Thyroid gland (tissue), 4 donors: ENCODE results near the gene FAM186B.

Source experiments
- CTCF ChIP-seq, 6 experiments: fragments of 200-600 bp in 3 of 6; fragments of 450-650 bp in 3 of 6; sonication (generic) in 3 of 6; IDR thresholded peaks; one replicate each; pipeline ENCODE4 v1.5.1; 2016 to 2019; ENCODE audit warnings: antibody characterized with exemption in 6 of 6, mild to moderate bottlenecking in 2 of 6, inconsistent platforms in 1 of 6, moderate library complexity in 1 of 6
- POLR2A ChIP-seq, 2 donors: fragments of 450-650 bp; IDR thresholded peaks; one replicate each; pipeline ENCODE4 v1.6.1; 2017; ENCODE audit warnings: antibody characterized with exemption in 2 of 2, mild to moderate bottlenecking in 2 of 2, moderate library complexity in 1 of 2

- TF ChIP-seq POLR2A (IDR thresholded peaks at IDR 0.05) = no peak
- peak; percentile 25 to 93 (median 85) for TF ChIP-seq CTCF (IDR thresholded peaks at IDR 0.05)
These were observed 24.6 kb downstream of the FAM186B start for GRCh38 chr12:49580572-49581535.
